Ureter (tissue), 1 donor: ENCODE measurements around the gene ARHGEF10L. TPM values are rescaled to one million over a fixed set of nuclear protein-coding genes. Genes with fewer than 3 reads are reported as not detected.

Experiments
- DNase-seq: peaks from one replicate; pipeline ENCODE4 v3.0.0-alpha.2; 2020; ENCODE audit warnings: low spot score
- total RNA-seq: library from RNA; stranded (reverse); gene quantifications from one replicate; pipeline ENCODE4 v1.2.4, GENCODE V29; 2023
- donor health status: DM: yes; HTN: yes; CAD: no.

The ARHGEF10L gene
- total RNA-seq, 1 donor from 2014 or later = 166 TPM

GRCh38 chr1:17710889-17711576, 171.5 kb downstream of the ARHGEF10L start:
- no peak for DNase-seq

- no peak for DNase-seq
Observed at GRCh38 chr1:17711577-17711910, 172.0 kb downstream of the ARHGEF10L start.

DNA sequence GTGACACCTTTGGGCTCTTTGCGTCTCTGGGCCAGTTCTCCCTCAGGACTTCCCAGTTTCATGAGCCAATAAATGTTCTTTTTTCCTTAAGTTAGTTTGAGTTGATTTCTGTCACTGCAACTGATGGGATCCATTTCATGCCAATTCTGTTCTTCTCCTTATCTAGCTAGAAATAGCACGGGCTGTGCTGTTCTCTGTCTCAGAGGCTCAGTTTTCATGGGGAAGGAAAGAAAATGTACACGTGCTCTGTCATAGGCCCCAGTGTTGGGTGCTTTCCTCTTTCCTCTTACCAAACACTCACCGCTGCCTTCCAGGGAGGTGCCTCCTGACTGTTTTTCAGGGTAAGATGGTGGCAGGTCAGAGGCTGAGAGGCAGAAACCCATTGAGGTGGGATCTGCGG, 172.4 kb downstream of the ARHGEF10L start:
- no peak for DNase-seq

DNA sequence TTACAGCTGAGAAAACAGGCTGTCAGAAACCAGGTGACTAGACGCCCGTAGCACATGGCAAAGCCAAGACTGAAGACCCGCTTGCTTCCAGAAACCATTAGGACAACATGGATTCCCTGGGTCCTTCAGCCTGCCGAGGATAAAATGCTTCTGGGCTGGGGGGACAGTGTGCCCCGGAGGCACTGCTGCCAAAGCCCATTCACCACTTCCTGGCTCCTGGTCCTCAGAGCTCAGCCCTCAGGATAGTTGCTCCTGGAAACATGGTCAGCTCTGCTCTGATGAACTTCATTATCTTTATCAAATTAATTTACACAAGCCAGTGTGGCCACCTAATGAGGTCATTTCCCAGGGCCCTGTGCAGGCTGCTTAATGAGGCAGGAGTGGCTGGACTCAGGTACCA, 174.5 kb downstream of the ARHGEF10L start:
- DNase-seq = no peak

DNA sequence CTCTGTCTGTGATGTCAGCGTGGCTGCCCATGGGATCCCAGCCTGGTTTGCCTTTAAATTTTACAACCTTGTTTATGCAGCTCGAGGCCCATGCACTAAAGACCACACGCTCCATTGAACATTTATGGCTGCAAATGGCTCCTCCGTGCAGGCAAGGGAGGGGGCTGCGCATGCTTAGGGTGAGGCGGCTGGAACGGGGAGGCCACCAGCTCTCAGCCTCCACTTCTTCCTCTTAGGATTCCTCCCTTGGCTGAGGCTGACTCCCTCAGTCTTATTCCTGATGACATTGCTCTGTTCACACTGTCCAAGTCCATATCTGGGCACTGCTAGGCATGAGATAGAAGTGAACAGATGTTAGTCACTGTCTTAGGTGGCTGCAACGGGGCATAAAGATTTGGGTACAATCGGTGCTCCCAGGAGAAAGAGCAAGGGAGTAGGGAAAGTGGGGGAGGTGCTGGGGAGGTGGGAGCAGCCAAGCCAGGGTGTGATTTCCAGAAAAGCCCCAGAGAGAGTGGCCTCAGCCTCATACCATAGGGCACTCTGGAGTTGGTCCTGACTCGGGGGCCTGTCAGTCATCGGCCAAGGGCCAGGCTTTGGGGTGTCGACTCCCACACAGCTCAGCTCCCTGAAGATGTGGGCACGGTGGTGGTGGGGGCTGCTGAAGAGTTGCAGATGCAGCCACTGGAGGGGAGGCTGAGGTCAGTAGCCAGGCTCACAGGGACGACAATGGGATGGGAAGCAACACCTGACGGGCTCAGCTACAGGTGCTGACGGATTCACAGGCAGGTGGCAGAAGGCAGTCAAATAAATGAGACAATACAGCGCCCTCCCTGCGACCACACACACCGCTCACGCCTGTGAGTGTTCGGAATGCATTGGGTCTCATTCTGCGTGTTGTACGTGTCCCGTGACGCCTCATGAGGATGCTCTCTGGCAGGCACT, 178.4 kb downstream of the ARHGEF10L start:
- no peak for DNase-seq

GRCh38 chr1:17719874-17720273, 180.4 kb downstream of the ARHGEF10L start:
- no peak for DNase-seq

DNA sequence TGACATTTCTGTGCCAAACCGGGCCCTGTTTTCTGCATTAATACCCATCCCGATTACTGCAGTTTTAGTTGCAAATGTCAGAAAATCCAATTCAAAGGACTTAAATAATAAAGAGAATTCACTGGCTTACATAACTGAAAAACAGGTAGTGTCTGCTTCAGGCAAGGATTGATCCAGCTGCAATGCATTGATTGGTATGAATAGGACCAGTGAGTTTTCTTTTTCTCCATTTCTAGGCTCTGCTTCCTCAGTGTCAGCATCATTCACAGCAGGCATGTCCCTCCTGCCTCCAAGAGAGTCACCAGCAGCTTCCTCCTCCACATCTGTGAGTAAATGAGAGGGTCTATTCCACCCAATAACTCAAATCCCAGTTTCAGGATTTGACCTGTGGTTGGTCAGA, 181.9 kb downstream of the ARHGEF10L start:
- no peak for DNase-seq

DNA sequence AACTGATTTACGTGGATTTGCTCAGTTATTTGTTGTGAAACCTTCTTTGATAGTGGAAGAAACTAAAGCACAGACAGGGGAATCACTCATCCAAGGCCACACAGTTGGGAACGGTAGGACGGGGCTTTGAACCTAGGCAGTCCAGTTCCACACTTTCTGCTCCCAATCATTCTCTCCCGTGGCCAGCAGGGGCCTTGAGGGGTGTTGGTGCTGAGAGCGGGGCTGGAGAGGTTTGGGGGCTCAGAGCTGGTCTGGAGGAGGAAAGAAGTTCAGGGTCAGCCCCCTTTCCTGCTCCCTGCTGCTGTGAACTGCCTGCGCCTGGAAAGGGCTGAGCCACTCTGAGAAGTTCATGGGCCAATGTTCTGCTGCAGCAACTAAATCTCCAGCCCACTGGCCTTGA, 184.2 kb downstream of the ARHGEF10L start:
- no peak for DNase-seq

DNA sequence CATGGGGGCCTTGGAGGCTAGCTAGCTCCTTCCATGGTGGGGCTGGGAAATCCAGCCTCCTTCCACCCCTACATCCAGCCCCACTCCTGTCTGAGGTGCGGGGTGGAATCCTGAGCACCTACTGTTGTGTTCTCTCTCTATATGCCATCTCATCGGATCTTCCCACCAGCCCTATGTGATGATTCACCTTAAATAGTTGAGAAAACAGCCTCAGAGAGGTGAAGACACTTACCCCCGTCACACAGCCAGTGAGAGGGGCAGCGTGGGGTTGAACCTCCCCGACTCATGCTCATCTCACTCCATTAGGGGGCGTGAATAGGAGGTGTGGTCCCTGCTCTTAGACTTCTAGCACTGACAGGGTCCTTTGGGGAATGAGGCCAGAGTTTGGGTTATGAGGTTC, 184.7 kb downstream of the ARHGEF10L start:
- DNase-seq = no peak

DNA sequence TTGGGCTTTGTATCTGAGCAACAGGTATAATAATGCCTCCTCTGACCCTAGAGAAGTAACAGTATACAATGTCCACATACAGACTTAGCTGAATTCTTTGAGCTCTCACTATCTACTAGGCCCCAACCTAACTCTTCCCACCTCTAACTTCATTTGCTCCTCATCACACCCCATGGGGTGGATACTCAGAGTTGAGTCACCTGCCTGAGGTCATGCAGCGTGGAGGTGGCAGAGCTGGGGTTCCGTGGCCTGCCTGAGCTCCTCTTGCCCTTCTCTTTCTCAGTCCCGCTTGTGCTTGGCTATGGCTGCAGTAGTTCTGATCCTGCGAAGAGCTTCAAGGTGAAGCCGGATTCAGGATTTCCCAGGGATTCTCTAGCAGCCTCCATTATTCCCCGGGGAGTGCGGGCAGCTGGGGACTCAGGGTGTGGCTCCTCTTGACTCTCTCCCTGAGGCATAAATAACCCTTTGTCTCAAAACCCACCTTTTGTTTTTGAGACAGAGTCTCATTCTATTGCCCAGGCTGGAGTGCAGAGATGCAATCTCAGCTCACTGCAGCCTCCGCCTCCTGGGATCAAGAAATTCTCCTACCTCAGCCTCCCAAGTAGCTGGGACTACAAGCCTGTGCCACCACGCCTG, 185.7 kb downstream of the ARHGEF10L start:
- DNase-seq = no peak

DNA sequence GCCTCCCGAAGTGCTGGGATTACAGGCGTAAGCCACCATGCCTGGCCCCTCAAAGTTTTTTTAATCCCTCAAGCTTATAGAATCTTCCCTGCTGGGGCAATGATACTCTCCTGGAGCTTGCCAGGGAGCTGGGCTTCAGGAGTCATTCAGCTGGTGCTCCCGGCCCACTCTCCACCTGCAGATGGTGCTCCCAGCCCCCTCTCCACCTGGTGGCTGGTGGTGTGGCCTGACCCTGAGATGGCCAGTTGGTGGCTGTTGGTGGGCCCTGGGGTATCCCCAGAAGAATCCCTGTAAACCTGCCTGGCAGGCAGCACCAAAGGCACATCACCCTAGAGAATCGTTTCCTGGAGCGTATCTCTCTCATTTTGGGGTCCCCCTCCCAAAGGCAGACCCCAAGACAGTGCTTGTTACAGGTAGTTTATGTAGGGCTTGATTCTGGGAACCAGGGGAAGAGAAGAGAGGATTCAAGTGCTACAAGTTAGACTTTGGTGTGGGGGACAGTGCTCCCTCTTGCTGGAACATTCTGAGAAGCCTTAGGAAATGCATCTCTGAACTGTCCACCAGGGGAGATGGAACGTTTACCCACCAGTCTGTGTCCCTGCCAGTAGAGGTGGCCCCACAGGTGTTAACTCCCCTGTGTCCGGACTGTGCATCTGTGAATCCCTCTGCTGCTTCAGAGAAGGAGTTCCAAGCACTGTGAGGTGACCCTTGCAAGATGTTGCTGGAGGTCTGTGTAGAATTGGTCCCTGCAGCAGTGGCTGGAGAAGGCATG, 186.5 kb downstream of the ARHGEF10L start:
- DNase-seq = no peak

DNA sequence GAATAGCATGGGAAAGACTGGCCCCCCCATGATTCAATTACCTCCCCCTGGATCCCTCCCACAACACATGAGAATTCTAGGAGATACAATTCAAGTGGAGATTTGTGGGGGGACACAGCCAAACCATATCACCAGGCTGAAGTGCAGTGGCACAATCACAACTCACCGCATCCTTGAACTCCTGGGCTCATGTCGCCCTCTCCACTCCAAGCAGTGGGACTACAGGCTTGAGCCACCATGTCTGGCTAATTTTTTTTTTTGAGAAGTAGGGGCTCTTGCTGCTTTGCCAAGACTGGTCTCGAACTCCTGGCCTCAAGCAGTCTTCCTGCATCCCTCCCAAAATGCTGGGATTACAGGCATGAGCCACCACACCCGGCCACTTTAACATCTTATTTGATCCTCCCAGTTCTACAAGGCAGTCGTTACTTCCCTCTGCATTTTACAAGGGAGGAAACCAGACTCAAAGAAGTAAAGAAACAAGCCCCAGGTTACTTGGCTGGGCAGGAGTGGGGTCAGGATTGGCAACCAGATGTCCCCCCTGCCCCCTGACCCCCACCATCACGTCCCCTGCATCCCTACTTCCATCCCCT, 188.7 kb downstream of the ARHGEF10L start:
- DNase-seq = no peak

- DNase-seq = no peak
Observed at GRCh38 chr1:17729248-17729647, 189.8 kb downstream of the ARHGEF10L start.

DNA sequence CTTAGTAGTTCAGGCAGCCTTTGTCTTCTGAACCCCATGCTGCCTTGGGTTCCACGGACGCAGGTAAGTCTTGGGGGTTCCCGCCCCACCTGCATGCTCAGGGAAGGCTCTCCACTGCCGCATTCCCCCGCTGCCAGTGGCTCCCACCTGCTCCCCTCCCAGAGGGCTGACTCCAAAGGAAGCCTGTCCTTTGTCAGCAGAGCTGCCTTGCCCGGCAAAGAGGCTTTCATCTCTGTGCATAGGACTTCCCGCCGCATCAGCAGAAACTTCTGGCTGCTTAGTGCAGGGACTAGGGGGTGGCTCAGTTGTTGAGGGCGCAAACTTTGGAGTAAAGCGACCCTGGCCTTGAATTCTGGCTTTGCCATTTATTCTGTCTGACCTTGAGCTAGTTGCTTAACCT, 190.4 kb downstream of the ARHGEF10L start:
- DNase-seq = no peak

- DNase-seq = no peak
Observed at GRCh38 chr1:17731460-17731859, 192.0 kb downstream of the ARHGEF10L start.

GRCh38 chr1:17732475-17732874, 193.0 kb downstream of the ARHGEF10L start:
- no peak for DNase-seq

DNA sequence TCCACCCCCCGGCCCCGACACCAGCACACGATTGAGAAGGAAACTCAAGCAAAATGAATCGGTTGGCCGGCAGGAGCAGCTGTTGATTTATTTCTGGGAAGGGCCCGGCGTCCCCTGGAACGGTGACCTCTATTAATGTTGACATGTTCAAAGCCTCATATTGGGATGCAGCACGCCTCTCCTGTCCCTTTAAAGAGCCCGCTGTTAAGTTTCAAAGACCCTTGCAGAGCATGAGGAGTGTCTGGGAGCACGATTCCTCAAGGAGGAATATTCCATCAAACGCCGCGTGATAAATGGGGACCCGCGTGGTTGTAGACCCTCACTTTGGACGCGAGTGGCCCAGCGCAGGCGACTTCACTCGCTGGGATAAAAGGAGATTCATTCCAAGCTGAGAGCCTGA, 194.2 kb downstream of the ARHGEF10L start:
- DNase-seq = no peak

DNA sequence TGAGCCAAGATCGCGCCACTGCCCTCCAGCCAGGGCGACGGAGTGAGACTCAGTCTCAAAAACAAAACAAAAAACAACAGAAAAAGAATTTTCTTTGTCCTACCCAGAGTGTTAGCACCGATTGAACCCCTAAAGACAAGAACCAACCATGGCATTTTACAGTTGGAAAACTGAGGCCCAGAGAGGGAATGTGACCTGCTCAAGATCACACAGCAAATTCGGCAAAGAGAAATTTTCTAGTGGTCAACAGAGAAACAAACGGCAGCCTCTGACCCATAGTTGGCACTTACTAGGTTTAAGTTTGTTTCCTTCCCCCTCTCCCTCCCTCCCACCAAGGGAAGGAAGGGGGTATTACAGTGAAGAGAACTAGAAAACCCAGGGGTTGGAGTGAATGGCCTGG, 195.1 kb downstream of the ARHGEF10L start:
- DNase-seq = no peak

GRCh38 chr1:17735348-17735747, 195.8 kb downstream of the ARHGEF10L start:
- no peak for DNase-seq

DNA sequence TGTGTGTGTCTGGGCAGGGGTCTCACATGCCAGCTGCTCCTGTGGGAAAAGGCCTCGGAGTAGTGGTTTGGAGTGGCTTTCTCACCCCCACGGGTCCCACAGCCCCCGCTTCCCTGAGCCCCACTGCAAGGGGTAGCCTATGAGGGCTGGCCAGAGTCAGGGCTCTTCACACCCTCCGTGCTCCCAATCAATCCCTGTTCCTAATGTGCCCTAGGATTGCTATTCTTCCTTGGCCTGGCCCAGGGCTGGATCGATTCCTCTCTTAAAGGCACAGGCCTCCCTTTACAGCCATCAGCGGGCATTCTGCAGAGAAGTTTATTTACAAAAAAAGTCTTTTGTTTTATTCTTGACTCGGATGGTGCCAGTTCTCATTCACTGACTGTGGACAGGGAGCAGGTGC, 196.3 kb downstream of the ARHGEF10L start:
- DNase-seq = no peak

DNA sequence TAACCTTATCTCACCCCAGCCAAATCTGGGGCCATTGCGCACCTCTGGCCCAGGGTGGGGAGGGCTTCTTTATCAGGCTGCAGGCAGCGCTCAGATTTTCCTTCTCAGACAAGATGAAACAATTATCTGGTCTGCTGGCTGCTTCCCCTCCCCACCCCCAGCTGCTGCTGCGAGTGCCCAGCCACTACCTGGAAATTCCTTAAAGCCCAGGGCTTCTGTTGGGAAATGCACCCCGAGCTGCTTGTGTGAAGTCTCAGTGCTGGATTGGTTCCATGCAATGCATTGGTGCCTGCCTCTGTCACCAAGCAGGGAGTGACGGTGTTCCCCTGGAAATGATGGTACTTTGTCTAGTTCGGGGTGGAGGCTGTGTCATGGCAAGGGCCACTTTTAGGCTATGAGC, 197.1 kb downstream of the ARHGEF10L start:
- DNase-seq = no peak

GRCh38 chr1:17739050-17739449, 199.6 kb downstream of the ARHGEF10L start:
- no peak for DNase-seq
